Measurements from ENCODE around the gene SLC9A8. TPM values are rescaled to one million over a fixed set of nuclear protein-coding genes. Genes with fewer than 3 reads are reported as not detected.

The SLC9A8 gene
- total RNA-seq, 1 donor from 2014 or later, result 6.2 TPM

- peak overlapping the region; percentile 87 for H3K4me3 Mint-ChIP-seq (ENCODE audit: unreplicated experiment)
- peak; percentile 46 for DNase-seq (ENCODE audit: low read depth)
Measured at GRCh38 chr20:49811825-49812506, 662 bp upstream of the SLC9A8 start.

DNA sequence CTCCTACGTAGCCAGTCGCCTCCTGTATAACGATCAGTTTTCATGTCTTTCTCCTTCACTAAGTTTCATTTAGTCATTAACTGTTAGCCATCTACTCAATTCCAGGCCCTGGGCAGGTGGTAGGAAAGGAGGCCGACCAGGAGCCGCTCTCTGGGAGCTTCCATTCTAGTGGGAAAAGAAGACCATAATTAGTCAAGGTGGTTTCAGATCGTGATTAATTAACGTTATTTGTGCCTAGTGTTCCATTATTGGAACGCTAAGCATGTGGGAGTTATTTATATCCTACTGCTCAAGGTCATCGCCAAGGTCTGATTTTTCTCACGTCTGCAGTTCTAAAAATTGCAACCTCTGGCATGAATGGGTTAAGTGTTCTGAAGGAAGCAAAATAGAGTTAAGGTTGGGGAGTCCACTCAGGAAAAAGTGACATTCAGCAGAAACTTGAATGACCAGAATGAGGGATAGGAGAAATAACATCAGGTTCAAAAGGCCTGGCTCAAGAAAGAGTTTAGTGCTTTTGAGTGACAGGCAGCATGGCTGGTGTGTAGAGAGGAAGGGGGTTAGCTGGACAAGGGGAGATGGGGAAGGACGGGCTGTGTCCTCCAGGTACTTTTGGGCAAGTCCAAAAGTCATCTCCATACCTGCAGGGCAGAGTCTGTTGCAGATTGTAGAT, 812 bp downstream of the SLC9A8 start:
- Histone ChIP-seq H3K4me3 (ENCODE audit: insufficient read depth, low read depth, low read length) (peak overlapping the region; percentile 77), H3K4me1 (ENCODE audit: insufficient read depth, low read length) (peaks cover 18% of the 10 kb centered on the region), H3K4me2 (ENCODE audit: low read length) (peak overlapping the region; percentile 91), H3K27me3 (ENCODE audit: insufficient read depth, low read length) (no peaks in the 10 kb centered on the region), H3K79me2 (ENCODE audit: insufficient read depth, low read length) (peaks cover 9% of the 10 kb centered on the region), H3K9me3 (ENCODE audit: insufficient read depth, low read depth, low read length) (no peaks in the 10 kb centered on the region), H2AFZ (ENCODE audit: low read depth, low read length) (peak overlapping the region; percentile 83), H3K9ac (ENCODE audit: low read length) (peak overlapping the region; percentile 86), H3K27ac (ENCODE audit: low read depth, low read length) (peak overlapping the region; percentile 82), H4K20me1 (ENCODE audit: insufficient read depth, low read length) (no peaks in the 10 kb centered on the region), H3K36me3 (ENCODE audit: insufficient read depth, low read length) (peaks cover 5% of the 10 kb centered on the region)
- Mint-ChIP-seq H3K4me1 (ENCODE audit: low read depth, unreplicated experiment) (peaks cover 13% of the 10 kb centered on the region), H3K4me3 (ENCODE audit: unreplicated experiment) (peak overlapping the region; percentile 93), H3K27me3 (ENCODE audit: low read depth, unreplicated experiment) (no peaks in the 10 kb centered on the region), H3K27ac (ENCODE audit: unreplicated experiment) (peak overlapping the region; percentile 97), H3K9me3 (ENCODE audit: unreplicated experiment) (no peaks in the 10 kb centered on the region), H3K36me3 (ENCODE audit: low read depth, unreplicated experiment) (peaks cover 7% of the 10 kb centered on the region)
- no peak for TF ChIP-seq EZH2 (IDR thresholded peaks at IDR 0.05; ENCODE audit: insufficient read depth, low read length)
- TF ChIP-seq, protein P1, sequence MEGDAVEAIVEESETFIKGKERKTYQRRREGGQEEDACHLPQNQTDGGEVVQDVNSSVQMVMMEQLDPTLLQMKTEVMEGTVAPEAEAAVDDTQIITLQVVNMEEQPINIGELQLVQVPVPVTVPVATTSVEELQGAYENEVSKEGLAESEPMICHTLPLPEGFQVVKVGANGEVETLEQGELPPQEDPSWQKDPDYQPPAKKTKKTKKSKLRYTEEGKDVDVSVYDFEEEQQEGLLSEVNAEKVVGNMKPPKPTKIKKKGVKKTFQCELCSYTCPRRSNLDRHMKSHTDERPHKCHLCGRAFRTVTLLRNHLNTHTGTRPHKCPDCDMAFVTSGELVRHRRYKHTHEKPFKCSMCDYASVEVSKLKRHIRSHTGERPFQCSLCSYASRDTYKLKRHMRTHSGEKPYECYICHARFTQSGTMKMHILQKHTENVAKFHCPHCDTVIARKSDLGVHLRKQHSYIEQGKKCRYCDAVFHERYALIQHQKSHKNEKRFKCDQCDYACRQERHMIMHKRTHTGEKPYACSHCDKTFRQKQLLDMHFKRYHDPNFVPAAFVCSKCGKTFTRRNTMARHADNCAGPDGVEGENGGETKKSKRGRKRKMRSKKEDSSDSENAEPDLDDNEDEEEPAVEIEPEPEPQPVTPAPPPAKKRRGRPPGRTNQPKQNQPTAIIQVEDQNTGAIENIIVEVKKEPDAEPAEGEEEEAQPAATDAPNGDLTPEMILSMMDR (IDR thresholded peaks at IDR 0.05; ENCODE audit: insufficient read depth, low read depth, low read length), result no peak
- FAIRE-seq (no peak), DNase-seq (ENCODE audit: low read depth) (no peak)

More at GRCh38 chr20:49811825-49812506, 662 bp upstream of the SLC9A8 start:
- peak overlapping the region; percentile 83 for H2AFZ ChIP-seq (ENCODE audit: low read depth, low read length)
- no peaks in the 10 kb centered on the region for H3K9me3 Mint-ChIP-seq (ENCODE audit: unreplicated experiment)
- H3K79me2 ChIP-seq (ENCODE audit: insufficient read depth, low read length), result peaks cover 9% of the 10 kb centered on the region
- H3K27me3 Mint-ChIP-seq (ENCODE audit: low read depth, unreplicated experiment), result no peaks in the 10 kb centered on the region
- H3K27ac Mint-ChIP-seq (ENCODE audit: unreplicated experiment), result peak overlapping the region; percentile 93
- no peaks in the 10 kb centered on the region for H3K27me3 ChIP-seq (ENCODE audit: insufficient read depth, low read length)
- H3K4me2 ChIP-seq (ENCODE audit: low read length), result peak overlapping the region; percentile 91
- H3K4me1 ChIP-seq (ENCODE audit: insufficient read depth, low read length), result peaks cover 18% of the 10 kb centered on the region
- H3K27ac ChIP-seq (ENCODE audit: low read depth, low read length), result peak overlapping the region; percentile 82
- H3K36me3 Mint-ChIP-seq (ENCODE audit: low read depth, unreplicated experiment), result peaks cover 7% of the 10 kb centered on the region
- H4K20me1 ChIP-seq (ENCODE audit: insufficient read depth, low read length), result no peaks in the 10 kb centered on the region
- no peak for FAIRE-seq
- H3K4me1 Mint-ChIP-seq (ENCODE audit: low read depth, unreplicated experiment), result peaks cover 13% of the 10 kb centered on the region
- H3K9ac ChIP-seq (ENCODE audit: low read length), result peak overlapping the region; percentile 86
- H3K9me3 ChIP-seq (ENCODE audit: insufficient read depth, low read depth, low read length), result no peaks in the 10 kb centered on the region
- H3K36me3 ChIP-seq (ENCODE audit: insufficient read depth, low read length), result peaks cover 5% of the 10 kb centered on the region
- H3K4me3 ChIP-seq (ENCODE audit: insufficient read depth, low read depth, low read length), result peak overlapping the region; percentile 77
- TF ChIP-seq, protein P1 (IDR thresholded peaks at IDR 0.05; ENCODE audit: insufficient read depth, low read depth, low read length), result no peak
- TF ChIP-seq EZH2 (IDR thresholded peaks at IDR 0.05; ENCODE audit: insufficient read depth, low read length), result no peak

Data from astrocyte (in vitro differentiated cells and primary cell).